ENCODE measurements around the gene PLA2G2C.
A peak's percentile ranks its signal among the peaks of the same experiment; 100 is the strongest.

PLA2G2C gene

GRCh38 chr1:20166051-20166450, 20.3 kb downstream of the PLA2G2C start:
- H3K4me3 ChIP-seq (ENCODE audit: low read depth, low read length): no peak overlapping the region
- no peak for DNase-seq (ENCODE audit: low read depth)

- H3K4me3 ChIP-seq (ENCODE audit: low read depth, low read length): no peak overlapping the region
- DNase-seq (ENCODE audit: low read depth): no peak
Observed at GRCh38 chr1:20165522-20165951, 20.8 kb downstream of the PLA2G2C start.

- DNase-seq (ENCODE audit: low read depth): no peak
- H3K4me3 ChIP-seq (ENCODE audit: low read depth, low read length): no peak overlapping the region
Observed at GRCh38 chr1:20164694-20165202, 21.6 kb downstream of the PLA2G2C start.

- no peak overlapping the region for H3K4me3 ChIP-seq (ENCODE audit: low read depth, low read length)
- no peak for DNase-seq (ENCODE audit: low read depth)
Observed at GRCh38 chr1:20160034-20160433, 26.3 kb downstream of the PLA2G2C start.

GRCh38 chr1:20158358-20159070, 27.8 kb downstream of the PLA2G2C start:
- no peak overlapping the region for H3K4me3 ChIP-seq (ENCODE audit: low read depth, low read length)
- no peak for DNase-seq (ENCODE audit: low read depth)

- no peak for DNase-seq (ENCODE audit: low read depth)
- H3K4me3 ChIP-seq (ENCODE audit: low read depth, low read length): no peak overlapping the region
Observed at GRCh38 chr1:20154301-20154831, 32.0 kb downstream of the PLA2G2C start.

GRCh38 chr1:20153000-20153418, 33.3 kb downstream of the PLA2G2C start:
- no peak for DNase-seq (ENCODE audit: low read depth)
- no peak overlapping the region for H3K4me3 ChIP-seq (ENCODE audit: low read depth, low read length)

GRCh38 chr1:20152599-20152930, 33.8 kb downstream of the PLA2G2C start:
- H3K4me3 ChIP-seq (ENCODE audit: low read depth, low read length): no peak overlapping the region
- DNase-seq (ENCODE audit: low read depth): no peak

- peak; percentile 9 for DNase-seq (ENCODE audit: low read depth)
- H3K4me3 ChIP-seq (ENCODE audit: low read depth, low read length): peak overlapping the region; percentile 41
Observed at GRCh38 chr1:20151906-20152598, 34.3 kb downstream of the PLA2G2C start.

- DNase-seq (ENCODE audit: low read depth): no peak
- no peak overlapping the region for H3K4me3 ChIP-seq (ENCODE audit: low read depth, low read length)
Observed at GRCh38 chr1:20150969-20151368, 35.3 kb downstream of the PLA2G2C start.

GRCh38 chr1:20150326-20150705, 36.0 kb downstream of the PLA2G2C start:
- DNase-seq (ENCODE audit: low read depth): no peak

GRCh38 chr1:20149601-20150325, 36.6 kb downstream of the PLA2G2C start:
- DNase-seq (ENCODE audit: low read depth): no peak
- no peak overlapping the region for H3K4me3 ChIP-seq (ENCODE audit: low read depth, low read length)

More at GRCh38 chr1:20150326-20150705, 36.0 kb downstream of the PLA2G2C start:
- H3K4me3 ChIP-seq (ENCODE audit: low read depth, low read length): no peak overlapping the region

GRCh38 chr1:20148571-20149500, 37.5 kb downstream of the PLA2G2C start:
- no peak overlapping the region for H3K4me3 ChIP-seq (ENCODE audit: low read depth, low read length)
- DNase-seq (ENCODE audit: low read depth): no peak

- no peak for DNase-seq (ENCODE audit: low read depth)
- no peak overlapping the region for H3K4me3 ChIP-seq (ENCODE audit: low read depth, low read length)
Observed at GRCh38 chr1:20147846-20148570, 38.3 kb downstream of the PLA2G2C start.

GRCh38 chr1:20143734-20144565, 42.4 kb downstream of the PLA2G2C start:
- DNase-seq (ENCODE audit: low read depth): no peak
- H3K4me3 ChIP-seq (ENCODE audit: low read depth, low read length): no peak overlapping the region

- H3K4me3 ChIP-seq (ENCODE audit: low read depth, low read length): no peak overlapping the region
Observed at GRCh38 chr1:20143318-20143717, 43.0 kb downstream of the PLA2G2C start.

GRCh38 chr1:20142001-20142710, 44.2 kb downstream of the PLA2G2C start:
- DNase-seq (ENCODE audit: low read depth): no peak
- H3K4me3 ChIP-seq (ENCODE audit: low read depth, low read length): no peak overlapping the region

More at GRCh38 chr1:20143318-20143717, 43.0 kb downstream of the PLA2G2C start:
- no peak for DNase-seq (ENCODE audit: low read depth)
